SK-N-SH treated with all-trans-retinoic acid at 6 μM for 48 hours (cell line): Measurements from ENCODE around the gene PCDH20.

ENCODE experiments used
- ATAC-seq: fragments of 200-7000 bp; cut with Tn5 transposase; 3 replicates; pipeline ENCODE4 v1.9.1; 2020; ENCODE audit warnings: mild to moderate bottlenecking, moderate library complexity
- ARNTL ChIP-seq: fragments of 450-650 bp; formaldehyde crosslinking; IDR thresholded peaks from 2 replicates; pipeline ENCODE4 v1.5.0; 2020; ENCODE audit warnings: low read depth, mild to moderate bottlenecking, moderate library complexity, borderline replicate concordance
- BACH2 ChIP-seq: fragments of 250-450 bp; sonication (Bioruptor Pico); IDR thresholded peaks from 2 replicates; pipeline ENCODE4 v1.9.0; 2021; ENCODE audit warnings: mild to moderate bottlenecking, borderline replicate concordance
- CSDC2 ChIP-seq: fragments of 250-450 bp; sonication (Bioruptor Pico); IDR thresholded peaks from 2 replicates; pipeline ENCODE4 v1.5.0; 2020; ENCODE audit warnings: mild to moderate bottlenecking, moderate library complexity
- ESRRG ChIP-seq: fragments of 250-450 bp; sonication (Bioruptor Pico); IDR thresholded peaks from 2 replicates; pipeline ENCODE4 v1.6.1; 2021; ENCODE audit warnings: mild to moderate bottlenecking
- ISL1 ChIP-seq: fragments of 250-450 bp; sonication (Bioruptor Pico); IDR thresholded peaks from 2 replicates; pipeline ENCODE4 v2.1.2; 2022; ENCODE audit warnings: mild to moderate bottlenecking, moderate library complexity
- OSR1 ChIP-seq: fragments of 250-450 bp; sonication (Bioruptor Pico); IDR thresholded peaks from 2 replicates; pipeline ENCODE4 v1.8.0; 2022; ENCODE audit warnings: moderate library complexity, mild to moderate bottlenecking, inconsistent platforms
- RARB ChIP-seq: fragments of 250-450 bp; sonication (Bioruptor Pico); IDR thresholded peaks from 2 replicates; pipeline ENCODE4 v1.8.0; 2021; ENCODE audit warnings: mild to moderate bottlenecking, moderate library complexity
- SNAI2 ChIP-seq: fragments of 250-450 bp; sonication (Bioruptor Pico); IDR thresholded peaks from 2 replicates; pipeline ENCODE4 v1.5.0; 2020; ENCODE audit warnings: mild to moderate bottlenecking, moderate library complexity
- TCF4 ChIP-seq: fragments of 250-450 bp; sonication (Bioruptor Pico); IDR thresholded peaks from 2 replicates; pipeline ENCODE4 v1.8.0; 2021; ENCODE audit warnings: mild to moderate bottlenecking, moderate library complexity, borderline replicate concordance
- TOX ChIP-seq: fragments of 250-450 bp; sonication (Bioruptor Pico); IDR thresholded peaks from 2 replicates; pipeline ENCODE4 v1.8.0; 2021; ENCODE audit warnings: mild to moderate bottlenecking, moderate library complexity, borderline replicate concordance
- ZC3H10 ChIP-seq: fragments of 250-450 bp; sonication (Bioruptor Pico); IDR thresholded peaks from 2 replicates; pipeline ENCODE4 v1.5.1; 2021; ENCODE audit warnings: mild to moderate bottlenecking, moderate library complexity
- ZFP3 ChIP-seq: fragments of 250-450 bp; sonication (Bioruptor Pico); IDR thresholded peaks from 2 replicates; pipeline ENCODE4 v1.5.0; 2020; ENCODE audit warnings: mild to moderate bottlenecking, moderate library complexity
- ZFP30 ChIP-seq: fragments of 450-650 bp; formaldehyde crosslinking; IDR thresholded peaks from 2 replicates; pipeline ENCODE4 v1.5.0; 2022; ENCODE audit warnings: mild to moderate bottlenecking, moderate library complexity
- ZNF565 ChIP-seq: fragments of 450-650 bp; formaldehyde crosslinking; conservative IDR thresholded peaks from 2 replicates; pipeline ENCODE4 v1.5.0; 2020; ENCODE audit warnings: low read depth, mild to moderate bottlenecking, moderate library complexity
- ZNF70 ChIP-seq: fragments of 450-650 bp; formaldehyde crosslinking; IDR thresholded peaks from 2 replicates; pipeline ENCODE4 v1.5.0; 2020; ENCODE audit warnings: mild to moderate bottlenecking, moderate library complexity
- ZNF8 ChIP-seq: fragments of 450-650 bp; formaldehyde crosslinking; IDR thresholded peaks from 2 replicates; pipeline ENCODE4 v1.5.0; 2020; ENCODE audit warnings: mild to moderate bottlenecking, moderate library complexity
- TF ChIP-seq, protein P1 (sequence below): fragments of 250-450 bp; sonication (Bioruptor Pico); IDR thresholded peaks from 2 replicates; pipeline ENCODE4 v1.5.0; 2020; ENCODE audit warnings: mild to moderate bottlenecking, moderate library complexity
- TF ChIP-seq, protein P2 (sequence below): fragments of 250-450 bp; sonication (Bioruptor Pico); IDR thresholded peaks from 2 replicates; pipeline ENCODE4 v1.5.1; 2021; ENCODE audit warnings: mild to moderate bottlenecking, moderate library complexity
- TF ChIP-seq, protein P3 (sequence below): fragments of 250-450 bp; sonication (Bioruptor Pico); IDR thresholded peaks from 2 replicates; pipeline ENCODE4 v1.8.0; 2021; ENCODE audit warnings: low read depth, mild to moderate bottlenecking, moderate library complexity, borderline replicate concordance

The PCDH20 gene, protein sequence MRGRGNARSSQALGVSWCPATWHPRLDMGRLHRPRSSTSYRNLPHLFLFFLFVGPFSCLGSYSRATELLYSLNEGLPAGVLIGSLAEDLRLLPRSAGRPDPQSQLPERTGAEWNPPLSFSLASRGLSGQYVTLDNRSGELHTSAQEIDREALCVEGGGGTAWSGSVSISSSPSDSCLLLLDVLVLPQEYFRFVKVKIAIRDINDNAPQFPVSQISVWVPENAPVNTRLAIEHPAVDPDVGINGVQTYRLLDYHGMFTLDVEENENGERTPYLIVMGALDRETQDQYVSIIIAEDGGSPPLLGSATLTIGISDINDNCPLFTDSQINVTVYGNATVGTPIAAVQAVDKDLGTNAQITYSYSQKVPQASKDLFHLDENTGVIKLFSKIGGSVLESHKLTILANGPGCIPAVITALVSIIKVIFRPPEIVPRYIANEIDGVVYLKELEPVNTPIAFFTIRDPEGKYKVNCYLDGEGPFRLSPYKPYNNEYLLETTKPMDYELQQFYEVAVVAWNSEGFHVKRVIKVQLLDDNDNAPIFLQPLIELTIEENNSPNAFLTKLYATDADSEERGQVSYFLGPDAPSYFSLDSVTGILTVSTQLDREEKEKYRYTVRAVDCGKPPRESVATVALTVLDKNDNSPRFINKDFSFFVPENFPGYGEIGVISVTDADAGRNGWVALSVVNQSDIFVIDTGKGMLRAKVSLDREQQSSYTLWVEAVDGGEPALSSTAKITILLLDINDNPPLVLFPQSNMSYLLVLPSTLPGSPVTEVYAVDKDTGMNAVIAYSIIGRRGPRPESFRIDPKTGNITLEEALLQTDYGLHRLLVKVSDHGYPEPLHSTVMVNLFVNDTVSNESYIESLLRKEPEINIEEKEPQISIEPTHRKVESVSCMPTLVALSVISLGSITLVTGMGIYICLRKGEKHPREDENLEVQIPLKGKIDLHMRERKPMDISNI

DNA sequence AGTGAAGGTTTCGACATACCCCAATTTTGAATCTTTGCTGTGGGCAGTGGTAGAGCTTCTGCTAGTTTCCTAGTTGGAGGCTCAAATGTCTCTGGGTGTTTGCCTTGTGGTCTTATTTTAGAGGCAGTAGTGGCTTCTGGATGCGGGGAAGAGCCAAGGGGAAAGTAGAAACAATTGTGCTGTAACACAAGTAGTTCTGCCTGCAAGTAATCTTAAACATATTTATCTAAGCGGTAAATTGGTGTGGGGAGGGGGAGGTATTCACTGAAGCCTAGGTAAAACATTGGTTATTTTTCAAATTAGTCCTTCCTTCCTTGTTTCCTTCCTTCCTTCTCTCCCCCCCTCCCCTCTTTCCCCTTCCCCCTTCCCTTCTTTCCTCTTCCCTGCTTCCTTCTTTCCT is at the start of gene PCDH20:
PCDH20 (minus strand) TSS at position 101 of the 400 bp plus-strand sequence. CDS start 691 bp downstream, outside the sequence.
- no peak for ATAC-seq
- TF ChIP-seq TCF4 (CRISPR knock-in tag), result no peak
- no peak for TF ChIP-seq RARB
- TF ChIP-seq CSDC2 (CRISPR knock-in tag), result no peak
- TF ChIP-seq ZFP30 (CRISPR knock-in tag), result no peak
- TF ChIP-seq TOX (CRISPR knock-in tag), result no peak
- no peak for TF ChIP-seq ZNF70
- TF ChIP-seq, protein P1, sequence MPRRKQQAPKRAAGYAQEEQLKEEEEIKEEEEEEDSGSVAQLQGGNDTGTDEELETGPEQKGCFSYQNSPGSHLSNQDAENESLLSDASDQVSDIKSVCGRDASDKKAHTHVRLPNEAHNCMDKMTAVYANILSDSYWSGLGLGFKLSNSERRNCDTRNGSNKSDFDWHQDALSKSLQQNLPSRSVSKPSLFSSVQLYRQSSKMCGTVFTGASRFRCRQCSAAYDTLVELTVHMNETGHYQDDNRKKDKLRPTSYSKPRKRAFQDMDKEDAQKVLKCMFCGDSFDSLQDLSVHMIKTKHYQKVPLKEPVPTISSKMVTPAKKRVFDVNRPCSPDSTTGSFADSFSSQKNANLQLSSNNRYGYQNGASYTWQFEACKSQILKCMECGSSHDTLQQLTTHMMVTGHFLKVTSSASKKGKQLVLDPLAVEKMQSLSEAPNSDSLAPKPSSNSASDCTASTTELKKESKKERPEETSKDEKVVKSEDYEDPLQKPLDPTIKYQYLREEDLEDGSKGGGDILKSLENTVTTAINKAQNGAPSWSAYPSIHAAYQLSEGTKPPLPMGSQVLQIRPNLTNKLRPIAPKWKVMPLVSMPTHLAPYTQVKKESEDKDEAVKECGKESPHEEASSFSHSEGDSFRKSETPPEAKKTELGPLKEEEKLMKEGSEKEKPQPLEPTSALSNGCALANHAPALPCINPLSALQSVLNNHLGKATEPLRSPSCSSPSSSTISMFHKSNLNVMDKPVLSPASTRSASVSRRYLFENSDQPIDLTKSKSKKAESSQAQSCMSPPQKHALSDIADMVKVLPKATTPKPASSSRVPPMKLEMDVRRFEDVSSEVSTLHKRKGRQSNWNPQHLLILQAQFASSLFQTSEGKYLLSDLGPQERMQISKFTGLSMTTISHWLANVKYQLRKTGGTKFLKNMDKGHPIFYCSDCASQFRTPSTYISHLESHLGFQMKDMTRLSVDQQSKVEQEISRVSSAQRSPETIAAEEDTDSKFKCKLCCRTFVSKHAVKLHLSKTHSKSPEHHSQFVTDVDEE (CRISPR knock-in tag), result no peak
- TF ChIP-seq BACH2 (CRISPR knock-in tag), result no peak
- TF ChIP-seq, protein P2, sequence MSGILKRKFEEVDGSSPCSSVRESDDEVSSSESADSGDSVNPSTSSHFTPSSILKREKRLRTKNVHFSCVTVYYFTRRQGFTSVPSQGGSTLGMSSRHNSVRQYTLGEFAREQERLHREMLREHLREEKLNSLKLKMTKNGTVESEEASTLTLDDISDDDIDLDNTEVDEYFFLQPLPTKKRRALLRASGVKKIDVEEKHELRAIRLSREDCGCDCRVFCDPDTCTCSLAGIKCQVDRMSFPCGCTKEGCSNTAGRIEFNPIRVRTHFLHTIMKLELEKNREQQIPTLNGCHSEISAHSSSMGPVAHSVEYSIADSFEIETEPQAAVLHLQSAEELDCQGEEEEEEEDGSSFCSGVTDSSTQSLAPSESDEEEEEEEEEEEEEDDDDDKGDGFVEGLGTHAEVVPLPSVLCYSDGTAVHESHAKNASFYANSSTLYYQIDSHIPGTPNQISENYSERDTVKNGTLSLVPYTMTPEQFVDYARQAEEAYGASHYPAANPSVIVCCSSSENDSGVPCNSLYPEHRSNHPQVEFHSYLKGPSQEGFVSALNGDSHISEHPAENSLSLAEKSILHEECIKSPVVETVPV (CRISPR knock-in tag), result no peak

DNA sequence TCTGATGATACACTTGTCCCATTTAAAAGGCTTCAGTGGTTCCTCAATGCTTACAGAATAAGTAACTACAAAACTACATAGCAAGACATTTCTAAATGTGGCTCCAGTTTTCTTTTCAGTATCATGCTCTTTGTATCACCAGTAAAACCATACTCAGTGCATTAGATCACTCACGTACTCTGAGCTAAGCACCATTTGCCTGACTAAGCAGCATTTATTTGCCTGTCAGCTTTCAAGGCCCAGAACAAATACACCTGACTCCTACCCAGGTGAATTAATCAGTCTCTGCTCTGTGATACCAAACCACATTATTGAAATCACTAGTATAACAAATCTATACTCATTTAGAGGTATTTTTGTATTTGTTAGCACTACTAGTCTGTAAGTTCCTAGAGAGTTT is 47.4 kb upstream of the PCDH20 start:
- TF ChIP-seq ESRRG (no peak), ARNTL (CRISPR knock-in tag) (no peak), ZFP3 (no peak), ZNF70 (no peak), ZNF8 (CRISPR knock-in tag) (no peak), SNAI2 (no peak), ZFP30 (CRISPR knock-in tag) (no peak)
- TF ChIP-seq, all 23 proteins: peak for 0
- ATAC-seq, result no peak

DNA sequence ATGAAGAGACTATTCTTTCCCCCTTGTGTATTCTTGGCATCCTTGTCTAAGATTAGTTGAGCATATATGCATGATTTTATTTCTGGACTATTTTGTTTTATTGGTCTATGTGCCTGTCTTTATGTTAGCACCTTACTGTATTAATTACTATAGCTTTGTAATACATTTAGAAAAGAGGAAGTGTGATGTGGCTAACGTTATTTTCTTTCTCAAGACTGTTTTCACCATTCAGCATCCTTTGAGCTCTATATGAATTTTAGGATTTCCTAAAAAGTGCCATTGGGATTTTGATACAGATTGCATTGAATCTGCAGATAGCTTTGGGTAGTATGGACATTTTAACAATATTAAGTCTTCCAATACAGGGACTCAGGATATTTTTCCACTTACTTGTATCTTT is 37.5 kb upstream of the PCDH20 start:
- TF ChIP-seq TCF4 (CRISPR knock-in tag) (no peak), TOX (CRISPR knock-in tag) (no peak), RARB (no peak), BACH2 (CRISPR knock-in tag) (no peak), ZC3H10 (CRISPR knock-in tag) (no peak), ESRRG (no peak)
- TF ChIP-seq, all 23 proteins: peak for 0
- ATAC-seq, result no peak

DNA sequence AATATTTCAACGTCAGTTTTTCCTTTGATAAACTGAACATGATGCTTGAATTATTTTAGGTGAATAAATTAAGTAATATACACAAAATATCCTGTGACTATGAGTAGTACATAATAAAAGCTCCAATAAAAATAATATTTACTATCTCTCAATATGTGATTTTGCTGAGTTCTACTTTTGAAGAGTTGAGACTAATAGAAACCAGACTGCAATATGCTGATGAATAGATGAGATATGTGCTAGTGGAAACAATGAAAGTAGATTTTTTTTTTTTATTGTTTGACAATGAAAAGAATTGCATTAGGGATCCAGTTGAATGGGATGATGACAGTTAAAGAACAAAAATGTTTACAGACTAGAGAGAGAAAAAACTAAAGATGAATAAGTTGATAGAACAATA is 16.4 kb upstream of the PCDH20 start:
- ATAC-seq, result no peak
- TF ChIP-seq TCF4 (CRISPR knock-in tag) (peak; percentile 56; the same call in 1 of the 2 replicates), ZFP30 (CRISPR knock-in tag) (no peak)

DNA sequence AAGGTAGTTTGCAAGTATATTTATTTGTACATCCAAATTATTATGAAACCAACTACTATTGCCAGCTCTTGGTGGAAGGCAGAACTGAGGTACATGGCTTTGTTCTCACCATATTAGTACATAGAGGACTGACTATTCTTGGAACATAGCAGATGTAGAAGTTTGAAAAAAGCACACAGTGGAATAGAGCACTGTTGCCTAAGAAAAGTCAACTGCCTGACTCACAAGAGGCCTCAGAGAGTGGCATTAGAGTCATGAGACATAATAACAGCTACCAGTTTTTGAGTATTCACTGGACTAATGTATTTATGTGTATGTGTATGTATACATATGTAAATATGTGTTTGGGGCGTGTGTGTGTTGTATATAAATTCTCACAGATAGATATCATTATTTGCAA is 8.3 kb upstream of the PCDH20 start:
- no peak for ATAC-seq
- TF ChIP-seq ZNF565 (CRISPR knock-in tag) (no peak), ISL1 (CRISPR knock-in tag) (no peak), OSR1 (no peak), RARB (no peak)
- TF ChIP-seq, all 23 proteins: peak for 0

DNA sequence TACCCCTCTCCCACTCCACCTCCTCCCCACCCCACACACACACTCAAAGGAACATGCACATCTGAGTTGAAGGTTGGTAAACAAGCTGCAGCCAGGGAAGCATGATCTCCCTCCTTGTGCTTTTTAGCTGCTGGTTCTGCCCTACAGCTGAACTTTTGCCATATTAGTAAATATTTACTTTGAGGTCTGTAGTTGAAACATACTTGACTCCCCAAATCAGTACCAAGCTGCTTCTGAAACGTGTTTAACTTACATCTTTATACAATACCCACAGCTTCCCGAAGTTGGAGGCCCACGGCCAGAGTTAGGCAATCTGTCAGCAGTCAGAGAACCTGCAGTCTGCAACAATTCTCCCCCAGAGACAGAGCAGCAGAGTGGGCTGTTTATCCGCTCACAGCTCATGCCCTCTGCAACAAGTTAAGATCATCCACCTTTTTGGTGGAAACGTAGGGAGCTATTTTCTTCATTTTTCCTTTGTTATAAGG is 1.5 kb upstream of the PCDH20 start:
- no peak for ATAC-seq
- TF ChIP-seq ESRRG (no peak), ISL1 (CRISPR knock-in tag) (no peak), ZC3H10 (CRISPR knock-in tag) (no peak), ZNF70 (no peak), SNAI2 (no peak), CSDC2 (CRISPR knock-in tag) (no peak)
- TF ChIP-seq, protein P2 (CRISPR knock-in tag), result no peak
- TF ChIP-seq, protein P1 (CRISPR knock-in tag), result no peak
- TF ChIP-seq, protein P3, sequence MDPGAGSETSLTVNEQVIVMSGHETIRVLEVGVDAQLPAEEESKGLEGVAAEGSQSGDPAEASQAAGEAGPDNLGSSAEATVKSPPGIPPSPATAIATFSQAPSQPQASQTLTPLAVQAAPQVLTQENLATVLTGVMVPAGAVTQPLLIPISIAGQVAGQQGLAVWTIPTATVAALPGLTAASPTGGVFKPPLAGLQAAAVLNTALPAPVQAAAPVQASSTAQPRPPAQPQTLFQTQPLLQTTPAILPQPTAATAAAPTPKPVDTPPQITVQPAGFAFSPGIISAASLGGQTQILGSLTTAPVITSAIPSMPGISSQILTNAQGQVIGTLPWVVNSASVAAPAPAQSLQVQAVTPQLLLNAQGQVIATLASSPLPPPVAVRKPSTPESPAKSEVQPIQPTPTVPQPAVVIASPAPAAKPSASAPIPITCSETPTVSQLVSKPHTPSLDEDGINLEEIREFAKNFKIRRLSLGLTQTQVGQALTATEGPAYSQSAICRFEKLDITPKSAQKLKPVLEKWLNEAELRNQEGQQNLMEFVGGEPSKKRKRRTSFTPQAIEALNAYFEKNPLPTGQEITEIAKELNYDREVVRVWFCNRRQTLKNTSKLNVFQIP (CRISPR knock-in tag), result no peak
